Smooth muscle cell (in vitro differentiated cells): ENCODE measurements around the gene TLR3. TPM values are rescaled to one million over a fixed set of nuclear protein-coding genes. Genes with fewer than 3 reads are reported as not detected.

Source experiments
- DNase-seq: peaks from one replicate; lab custom pipeline; 2025; ENCODE audit not compliant: unreplicated experiment; lab: John Stamatoyannopoulos, UW
- H2AFZ ChIP-seq: fragments of 200-600 bp; sonication (generic); 2 replicates; pipeline ENCODE4 v1.6.0; 2016; ENCODE audit warnings: antibody characterized with exemption, low read depth, mild to moderate bottlenecking
- H3F3A ChIP-seq: fragments of 200-600 bp; sonication (generic); 2 replicates; pipeline ENCODE4 v1.6.0; 2017; ENCODE audit warnings: antibody characterized with exemption, low read depth
- H3K27ac ChIP-seq: fragments of 200-600 bp; sonication (generic); 2 replicates; pipeline ENCODE4 v1.5.1; 2016; ENCODE audit warnings: low read depth, mild to moderate bottlenecking
- H3K27me3 ChIP-seq: fragments of 200-600 bp; sonication (generic); 2 replicates; pipeline ENCODE4 v1.6.1; 2016; ENCODE audit warnings: low read depth, mild to moderate bottlenecking
- H3K36me3 ChIP-seq: fragments of 200-600 bp; sonication (generic); 2 replicates; pipeline ENCODE4 v1.5.1; 2016; ENCODE audit warnings: low read depth
- H3K4me1 ChIP-seq: fragments of 200-600 bp; sonication (generic); 2 replicates; pipeline ENCODE4 v1.5.1; 2016; ENCODE audit warnings: low read depth
- H3K4me2 ChIP-seq: fragments of 200-600 bp; sonication (generic); 2 replicates; pipeline ENCODE4 v1.6.0; 2016; ENCODE audit warnings: mild to moderate bottlenecking
- H3K4me3 ChIP-seq: fragments of 200-600 bp; sonication (generic); 2 replicates; pipeline ENCODE4 v1.5.1; 2016; ENCODE audit warnings: mild to moderate bottlenecking
- H3K79me2 ChIP-seq: fragments of 200-600 bp; sonication (generic); 2 replicates; pipeline ENCODE4 v1.6.0; 2016; ENCODE audit warnings: low read depth, mild to moderate bottlenecking
- H3K9ac ChIP-seq: fragments of 200-600 bp; sonication (generic); 2 replicates; pipeline ENCODE4 v1.6.0; 2016; ENCODE audit warnings: low read depth
- H3K9me3 ChIP-seq: fragments of 200-600 bp; sonication (generic); replicated peaks from 2 replicates; pipeline ENCODE4 v1.5.1; 2016; ENCODE audit warnings: low read depth
- H4K20me1 ChIP-seq: fragments of 200-600 bp; sonication (generic); 2 replicates; pipeline ENCODE4 v1.6.0; 2016; ENCODE audit warnings: low read depth
- CTCF ChIP-seq: fragments of 200-600 bp; sonication (generic); IDR thresholded peaks from 2 replicates; pipeline ENCODE4 v1.5.1; 2017; ENCODE audit warnings: borderline replicate concordance, mild to moderate bottlenecking, antibody characterized with exemption; ENCODE audit not compliant: insufficient read depth, poor library complexity, severe bottlenecking
- WGBS: methylation state at CpG from one replicate; pipeline ENCODE4 v1.1.7; 2016; ENCODE audit warnings: low lambda C conversion rate; 5-methylcytosine and 5-hydroxymethylcytosine counted together
- polyA plus RNA-seq: library from polyadenylated mRNA; unstranded; fragments of >200 nt; fragmentation: Nextera tagmentation; extraction: Ambion mirVana; gene quantifications from 2 replicates; pipeline ENCODE4 v1.2.1, GENCODE V29; 2016
- total RNA-seq: library from RNA; depleted of rRNA; stranded (reverse); fragments of >200 nt; gene quantifications from 2 replicates; pipeline ENCODE4 v1.2.3, GENCODE V29; 2014

Gene TLR3
- total and polyA plus RNA-seq, 2 experiments from 2014 or later, result 0.40 to 1.3 TPM

GRCh38 chr4:186029571-186030398 is 39.2 kb upstream of the TLR3 start:
- Histone ChIP-seq H3K4me3 (peak overlapping the region; percentile 17), H3K79me2 (no peaks in the 10 kb centered on the region), H3K4me2 (peak overlapping the region; percentile 73), H3F3A (no peaks in the 10 kb centered on the region), H2AFZ (peak overlapping the region; percentile 31), H3K4me1 (peaks cover 21% of the 10 kb centered on the region), H3K27me3 (no peaks in the 10 kb centered on the region), H3K9me3 (no peaks in the 10 kb centered on the region), H3K36me3 (no peaks in the 10 kb centered on the region), H4K20me1 (no peaks in the 10 kb centered on the region), H3K27ac (peak overlapping the region; percentile 33), H3K9ac (no peak overlapping the region)
- 37% methylated on average over 11 of the region's 11 CpGs for WGBS
- no peak for DNase-seq
- TF ChIP-seq CTCF, result no peak

GRCh38 chr4:186030399-186030775 is 38.6 kb upstream of the TLR3 start:
- H3K27me3 ChIP-seq, result no peaks in the 10 kb centered on the region
- no peaks in the 10 kb centered on the region for H3K79me2 ChIP-seq
- no peaks in the 10 kb centered on the region for H3K36me3 ChIP-seq
- DNase-seq, result no peak
- H3K9me3 ChIP-seq, result no peaks in the 10 kb centered on the region
- H3K27ac ChIP-seq, result peak overlapping the region; percentile 33
- peak overlapping the region; percentile 31 for H2AFZ ChIP-seq
- H3K4me3 ChIP-seq, result peak overlapping the region; percentile 17
- TF ChIP-seq CTCF, result no peak
- H3K9ac ChIP-seq, result no peak overlapping the region
- no peaks in the 10 kb centered on the region for H3F3A ChIP-seq
- no peaks in the 10 kb centered on the region for H4K20me1 ChIP-seq
- WGBS, result 65% methylated on average over 4 of the region's 4 CpGs
- peak overlapping the region; percentile 73 for H3K4me2 ChIP-seq
- H3K4me1 ChIP-seq, result peaks cover 21% of the 10 kb centered on the region

GRCh38 chr4:186030795-186031194 is 38.2 kb upstream of the TLR3 start:
- H2AFZ ChIP-seq, result peak overlapping the region; percentile 31
- H3K4me1 ChIP-seq, result peaks cover 21% of the 10 kb centered on the region
- no peak overlapping the region for H3K4me3 ChIP-seq
- no peaks in the 10 kb centered on the region for H4K20me1 ChIP-seq
- H3K9me3 ChIP-seq, result no peaks in the 10 kb centered on the region
- peak overlapping the region; percentile 73 for H3K4me2 ChIP-seq
- H3K27me3 ChIP-seq, result no peaks in the 10 kb centered on the region
- no peaks in the 10 kb centered on the region for H3K36me3 ChIP-seq
- H3K79me2 ChIP-seq, result no peaks in the 10 kb centered on the region
- no peak overlapping the region for H3K27ac ChIP-seq
- no peak for TF ChIP-seq CTCF
- WGBS, result 77% methylated on average over 3 of the region's 3 CpGs
- DNase-seq, result no peak
- no peak overlapping the region for H3K9ac ChIP-seq
- no peaks in the 10 kb centered on the region for H3F3A ChIP-seq

- no peak for DNase-seq
- 36% methylated on average over 1 of the region's 1 CpG for WGBS
Measured at GRCh38 chr4:186032259-186032658, 36.7 kb upstream of the TLR3 start.

More at GRCh38 chr4:186032259-186032658, 36.7 kb upstream of the TLR3 start:
- no peak overlapping the region for H3K9ac ChIP-seq
- H3K4me3 ChIP-seq, result no peak overlapping the region
- no peaks in the 10 kb centered on the region for H3K27me3 ChIP-seq
- H4K20me1 ChIP-seq, result no peaks in the 10 kb centered on the region
- no peak overlapping the region for H2AFZ ChIP-seq
- TF ChIP-seq CTCF, result no peak
- H3F3A ChIP-seq, result no peaks in the 10 kb centered on the region
- H3K36me3 ChIP-seq, result no peaks in the 10 kb centered on the region
- no peaks in the 10 kb centered on the region for H3K9me3 ChIP-seq
- peaks cover 21% of the 10 kb centered on the region for H3K4me1 ChIP-seq
- H3K27ac ChIP-seq, result no peak overlapping the region
- H3K4me2 ChIP-seq, result no peak overlapping the region
- no peaks in the 10 kb centered on the region for H3K79me2 ChIP-seq
